ENCODE measurements around the gene LIF.
"Not testable (repeated sequence)": the region's sequence is repeated elsewhere in the genome, so short reads cannot be mapped to it uniquely, and the experiment has no call there.

DNA sequence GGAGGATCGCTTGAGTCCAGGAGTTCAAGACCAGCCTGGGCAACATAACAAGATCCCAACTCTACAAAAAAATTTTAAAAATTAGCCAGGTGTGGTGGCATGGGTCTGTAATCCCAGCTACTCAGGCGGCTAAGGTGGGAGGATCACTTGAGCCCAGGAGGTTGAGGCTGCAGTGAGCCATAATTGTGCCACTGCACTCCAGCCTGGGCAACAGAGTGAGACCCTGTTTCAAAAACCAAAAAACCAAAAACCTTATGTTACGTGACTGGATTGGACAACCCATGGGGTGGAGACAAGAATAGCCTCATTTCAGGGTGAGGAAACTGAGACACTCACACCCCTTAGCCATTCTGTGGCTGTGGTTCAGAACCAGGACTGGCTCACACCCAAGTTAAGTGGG is 30.3 kb downstream of the LIF start:
- not testable (repeated sequence) for TF ChIP-seq POLR2A, CTCF (IDR thresholded peaks at IDR 0.05)
